K562 (cell line): Measurements from ENCODE around the gene WIF1. TPM values are rescaled to one million over a fixed set of nuclear protein-coding genes. Genes with fewer than 3 reads are reported as not detected.

ENCODE experiments used
- ATF7 ChIP-seq: fragments of 450-650 bp; IDR thresholded peaks from 2 replicates; pipeline ENCODE4 v1.7.1; 2014; ENCODE audit warnings: mild to moderate bottlenecking, moderate library complexity
- BCOR ChIP-seq: fragments of 450-650 bp; IDR thresholded peaks from 2 replicates; pipeline ENCODE4 v1.6.1; 2016
- BRCA1 ChIP-seq, 2 experiments: fragments of 450-650 bp in 1 of 2; sonication (generic) in 1 of 2; formaldehyde crosslinking in 1 of 2; IDR thresholded peaks; 2 replicates each; pipeline versions ENCODE4 v1.5.0 to v1.6.1; 2017 to 2020; ENCODE audit warnings: mild to moderate bottlenecking in 1 of 2, missing genetic modification reagents in 1 of 2
- CXXC5 ChIP-seq: fragments of 250-450 bp; sonication (Bioruptor Pico); IDR thresholded peaks from 2 replicates; pipeline ENCODE4 v1.8.0; 2022; ENCODE audit warnings: inconsistent platforms, mild to moderate bottlenecking, moderate library complexity
- MNT ChIP-seq, 2 experiments: fragments of 450-650 bp; conservative IDR thresholded peaks; 2 replicates each; pipeline ENCODE4 v1.6.1; 2017; ENCODE audit warnings: mild to moderate bottlenecking in 2 of 2, moderate library complexity in 2 of 2
- NCOR1 ChIP-seq: fragments of 450-650 bp; IDR thresholded peaks from 2 replicates; pipeline ENCODE4 v1.6.1; 2016; ENCODE audit warnings: mild to moderate bottlenecking, moderate library complexity
- PBX2 ChIP-seq, 2 experiments: IDR thresholded peaks in 1 of 2; conservative IDR thresholded peaks in 1 of 2; 2 replicates each; pipeline ENCODE4 v1.6.1; 2016; ENCODE audit warnings: low read depth in 2 of 2, mild to moderate bottlenecking in 1 of 2, missing compliant biosample characterization in 1 of 2, missing genetic modification characterization in 1 of 2, moderate library complexity in 1 of 2
- POLR2AphosphoS5 ChIP-seq: IDR thresholded peaks from 2 replicates; pipeline ENCODE4 v1.6.1; 2011; ENCODE audit warnings: mild to moderate bottlenecking, low read depth, low read length, moderate library complexity; ENCODE audit not compliant: control insufficient read depth, insufficient read depth
- POLR2G ChIP-seq: fragments of 200-400 bp; formaldehyde crosslinking; IDR thresholded peaks from 2 replicates; pipeline ENCODE4 v1.6.1; 2017; ENCODE audit warnings: low read depth, mild to moderate bottlenecking, antibody characterized with exemption, low read length, moderate library complexity
- TRIM28 ChIP-seq: fragments of 450-650 bp; IDR thresholded peaks from 2 replicates; pipeline ENCODE4 v1.6.1; 2017
- polyA plus RNA-seq, 8 experiments: library from polyadenylated mRNA; depleted of rRNA in 4 of 8; stranded (reverse) in 5 of 8; unstranded in 3 of 8; fragments of >200 nt; fragmentation: Nextera tagmentation in 2 of 8; fragmentation: Illumina TruSeq in 1 of 8; extraction: Ambion mirVana in 2 of 8; extraction: Trizol in 1 of 8; gene quantifications; 2 replicates each; pipeline versions ENCODE4 v1.2.1 to v1.2.3, GENCODE V29; 2011 to 2014; ENCODE audit warnings: inconsistent platforms in 1 of 8, missing spikeins in 1 of 8
- total RNA-seq, 7 experiments: library from RNA; depleted of rRNA in 6 of 7; stranded (reverse); fragments of >200 nt in 6 of 7; fragmentation: Illumina TruSeq in 2 of 7; extraction: Trizol in 2 of 7; gene quantifications; 2 replicates each; pipeline versions ENCODE4 v1.2.1 to v1.2.3, GENCODE V29; 2011 to 2021; ENCODE audit warnings: low replicate concordance in 1 of 7
- TF ChIP-seq, protein P1 (sequence below): fragments of 450-650 bp; IDR thresholded peaks from 2 replicates; pipeline ENCODE4 v1.6.1; 2016; ENCODE audit warnings: low read depth
- TF ChIP-seq, protein P2 (sequence below): sonication (generic); formaldehyde crosslinking; IDR thresholded peaks from 2 replicates; pipeline ENCODE4 v1.8.0; 2022; ENCODE audit warnings: missing genetic modification reagents, mild to moderate bottlenecking, moderate library complexity, borderline replicate concordance

The WIF1 gene
- total and polyA plus RNA-seq, 9 of the 15 experiments (the other 6 are each of a cell fraction or from before 2014, with no cell fraction given) = not detected

DNA sequence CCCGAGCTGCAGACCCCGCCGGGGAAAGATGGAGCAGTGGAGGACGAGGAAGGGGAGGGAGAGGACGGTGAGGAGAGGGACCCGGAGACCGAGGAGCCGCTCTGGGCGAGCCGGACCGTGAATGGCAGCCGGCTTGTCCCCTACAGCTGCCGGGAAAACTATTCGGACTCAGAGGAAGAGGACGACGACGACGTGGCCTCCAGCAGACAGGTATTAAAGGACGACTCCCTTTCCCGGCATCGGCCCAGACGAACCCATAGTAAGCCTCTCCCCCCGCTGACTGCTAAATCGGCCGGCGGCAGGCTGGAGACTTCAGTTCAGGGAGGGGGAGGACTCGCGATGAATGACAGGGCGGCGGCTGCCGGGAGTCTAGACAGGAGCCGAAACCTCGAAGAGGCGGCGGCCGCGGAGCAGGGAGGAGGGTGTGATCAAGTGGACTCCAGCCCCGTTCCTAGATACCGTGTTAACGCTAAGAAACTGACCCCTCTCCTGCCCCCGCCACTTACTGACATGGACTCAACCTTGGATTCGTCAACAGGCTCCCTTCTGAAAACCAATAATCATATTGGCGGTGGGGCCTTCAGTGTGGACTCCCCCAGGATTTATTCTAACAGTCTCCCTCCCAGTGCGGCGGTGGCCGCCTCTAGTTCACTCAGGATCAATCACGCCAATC lies 49.2 kb upstream of the WIF1 start (continued):
- TF ChIP-seq, protein P1, sequence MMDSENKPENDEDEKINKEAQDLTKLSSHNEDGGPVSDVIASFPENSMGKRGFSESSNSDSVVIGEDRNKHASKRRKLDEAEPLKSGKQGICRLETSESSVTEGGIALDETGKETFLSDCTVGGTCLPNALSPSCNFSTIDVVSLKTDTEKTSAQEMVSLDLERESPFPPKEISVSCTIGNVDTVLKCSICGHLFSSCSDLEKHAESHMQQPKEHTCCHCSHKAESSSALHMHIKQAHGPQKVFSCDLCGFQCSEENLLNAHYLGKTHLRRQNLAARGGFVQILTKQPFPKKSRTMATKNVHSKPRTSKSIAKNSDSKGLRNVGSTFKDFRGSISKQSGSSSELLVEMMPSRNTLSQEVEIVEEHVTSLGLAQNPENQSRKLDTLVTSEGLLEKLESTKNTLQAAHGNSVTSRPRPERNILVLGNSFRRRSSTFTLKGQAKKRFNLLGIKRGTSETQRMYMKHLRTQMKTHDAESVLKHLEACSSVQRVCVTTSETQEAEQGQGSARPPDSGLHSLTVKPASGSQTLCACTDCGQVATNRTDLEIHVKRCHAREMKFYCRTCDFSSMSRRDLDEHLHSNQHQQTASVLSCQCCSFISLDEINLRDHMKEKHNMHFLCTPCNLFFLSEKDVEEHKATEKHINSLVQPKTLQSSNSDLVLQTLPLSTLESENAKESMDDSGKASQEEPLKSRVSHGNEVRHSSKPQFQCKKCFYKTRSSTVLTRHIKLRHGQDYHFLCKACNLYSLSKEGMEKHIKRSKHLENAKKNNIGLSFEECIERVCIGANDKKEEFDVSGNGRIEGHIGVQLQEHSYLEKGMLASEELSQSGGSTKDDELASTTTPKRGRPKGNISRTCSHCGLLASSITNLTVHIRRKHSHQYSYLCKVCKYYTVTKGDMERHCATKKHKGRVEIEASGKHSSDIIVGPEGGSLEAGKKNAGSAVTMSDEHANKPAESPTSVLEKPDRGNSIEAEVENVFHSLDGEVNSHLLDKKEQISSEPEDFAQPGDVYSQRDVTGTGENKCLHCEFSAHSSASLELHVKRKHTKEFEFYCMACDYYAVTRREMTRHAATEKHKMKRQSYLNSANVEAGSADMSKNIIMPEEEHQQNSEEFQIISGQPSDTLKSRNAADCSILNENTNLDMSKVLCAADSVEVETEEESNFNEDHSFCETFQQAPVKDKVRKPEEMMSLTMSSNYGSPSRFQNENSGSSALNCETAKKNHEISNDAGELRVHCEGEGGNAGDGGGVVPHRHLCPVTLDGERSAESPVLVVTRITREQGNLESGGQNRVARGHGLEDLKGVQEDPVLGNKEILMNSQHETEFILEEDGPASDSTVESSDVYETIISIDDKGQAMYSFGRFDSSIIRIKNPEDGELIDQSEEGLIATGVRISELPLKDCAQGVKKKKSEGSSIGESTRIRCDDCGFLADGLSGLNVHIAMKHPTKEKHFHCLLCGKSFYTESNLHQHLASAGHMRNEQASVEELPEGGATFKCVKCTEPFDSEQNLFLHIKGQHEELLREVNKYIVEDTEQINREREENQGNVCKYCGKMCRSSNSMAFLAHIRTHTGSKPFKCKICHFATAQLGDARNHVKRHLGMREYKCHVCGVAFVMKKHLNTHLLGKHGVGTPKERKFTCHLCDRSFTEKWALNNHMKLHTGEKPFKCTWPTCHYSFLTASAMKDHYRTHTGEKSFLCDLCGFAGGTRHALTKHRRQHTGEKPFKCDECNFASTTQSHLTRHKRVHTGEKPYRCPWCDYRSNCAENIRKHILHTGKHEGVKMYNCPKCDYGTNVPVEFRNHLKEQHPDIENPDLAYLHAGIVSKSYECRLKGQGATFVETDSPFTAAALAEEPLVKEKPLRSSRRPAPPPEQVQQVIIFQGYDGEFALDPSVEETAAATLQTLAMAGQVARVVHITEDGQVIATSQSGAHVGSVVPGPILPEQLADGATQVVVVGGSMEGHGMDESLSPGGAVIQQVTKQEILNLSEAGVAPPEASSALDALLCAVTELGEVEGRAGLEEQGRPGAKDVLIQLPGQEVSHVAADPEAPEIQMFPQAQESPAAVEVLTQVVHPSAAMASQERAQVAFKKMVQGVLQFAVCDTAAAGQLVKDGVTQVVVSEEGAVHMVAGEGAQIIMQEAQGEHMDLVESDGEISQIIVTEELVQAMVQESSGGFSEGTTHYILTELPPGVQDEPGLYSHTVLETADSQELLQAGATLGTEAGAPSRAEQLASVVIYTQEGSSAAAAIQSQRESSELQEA = no peak
- peak; percentile 37 for TF ChIP-seq CXXC5 (CRISPR knock-in tag)
- peak; percentile 43; the same call in 1 of the 2 replicates for TF ChIP-seq POLR2AphosphoS5
- peak; percentile 59; the same call in 1 of the 2 replicates for TF ChIP-seq PBX2 (CRISPR knock-in tag; IDR thresholded peaks at IDR 0.05; ENCODE audit: low read depth)
- peak; percentile 73 for TF ChIP-seq PBX2 (tag; conservative IDR thresholded peaks at IDR 0.05; ENCODE audit: low read depth)
- TF ChIP-seq NCOR1 = peak; percentile 78
- TF ChIP-seq, protein P2, sequence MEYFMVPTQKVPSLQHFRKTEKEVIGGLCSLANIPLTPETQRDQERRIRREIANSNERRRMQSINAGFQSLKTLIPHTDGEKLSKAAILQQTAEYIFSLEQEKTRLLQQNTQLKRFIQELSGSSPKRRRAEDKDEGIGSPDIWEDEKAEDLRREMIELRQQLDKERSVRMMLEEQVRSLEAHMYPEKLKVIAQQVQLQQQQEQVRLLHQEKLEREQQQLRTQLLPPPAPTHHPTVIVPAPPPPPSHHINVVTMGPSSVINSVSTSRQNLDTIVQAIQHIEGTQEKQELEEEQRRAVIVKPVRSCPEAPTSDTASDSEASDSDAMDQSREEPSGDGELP (CRISPR knock-in tag) = peak; percentile 67; the same call in 1 of the 2 replicates
- no peak for TF ChIP-seq BRCA1 (IDR thresholded peaks at IDR 0.05)
- no peak for TF ChIP-seq BRCA1 (CRISPR knock-in tag; IDR thresholded peaks at IDR 0.05)
- TF ChIP-seq POLR2G = peak; percentile 36; the same call in 1 of the 2 replicates
- TF ChIP-seq BCOR = peak; percentile 56; the same call in 1 of the 2 replicates
- peak; percentile 39; the same call in 1 of the 2 replicates for TF ChIP-seq TRIM28
- 0 out of 2 replicates have a peak, but pooled peaks have one; percentile 24 for TF ChIP-seq ATF7
- 0 out of 4 replicates have a peak, but pooled peaks of 1 of the 2 experiments have one; percentile 48 for TF ChIP-seq MNT (conservative IDR thresholded peaks at IDR 0.05)
